NCI-H2107 (cell line): Measurements from ENCODE around the gene TEX101.
"Not testable (repeated sequence)": the region's sequence is repeated elsewhere in the genome, so short reads cannot be mapped to it uniquely, and the experiment has no call there.

Experiments used
- DNase-seq: peaks from one replicate; lab custom pipeline; 2025; lab: John Stamatoyannopoulos, UW

TEX101 gene

DNA sequence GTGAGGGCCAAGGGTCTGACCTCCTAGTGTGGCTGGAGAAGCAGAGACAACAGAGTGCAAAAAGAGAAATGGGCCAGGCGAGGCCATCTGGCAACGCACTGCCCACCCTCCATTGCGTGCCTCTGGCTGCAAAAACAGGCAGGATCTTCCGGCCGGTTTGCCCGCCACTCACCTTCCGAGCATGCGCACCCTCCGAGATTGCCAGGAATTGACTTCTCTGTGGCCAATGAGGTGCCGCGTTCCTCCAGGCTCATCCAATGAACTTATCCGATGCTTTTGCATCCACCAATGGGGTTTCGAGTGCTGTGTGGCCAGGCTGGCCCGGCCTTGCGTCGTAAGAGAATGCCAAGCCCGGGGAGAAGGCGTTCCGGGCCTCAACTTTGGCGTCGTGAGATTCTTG is at the start of gene TEX101:
TSS of gene TEX101 (plus strand) at position 337 of the 400 bp plus-strand sequence. CDS start 1,030 bp downstream, outside the sequence.
- DNase-seq: no peak

DNA sequence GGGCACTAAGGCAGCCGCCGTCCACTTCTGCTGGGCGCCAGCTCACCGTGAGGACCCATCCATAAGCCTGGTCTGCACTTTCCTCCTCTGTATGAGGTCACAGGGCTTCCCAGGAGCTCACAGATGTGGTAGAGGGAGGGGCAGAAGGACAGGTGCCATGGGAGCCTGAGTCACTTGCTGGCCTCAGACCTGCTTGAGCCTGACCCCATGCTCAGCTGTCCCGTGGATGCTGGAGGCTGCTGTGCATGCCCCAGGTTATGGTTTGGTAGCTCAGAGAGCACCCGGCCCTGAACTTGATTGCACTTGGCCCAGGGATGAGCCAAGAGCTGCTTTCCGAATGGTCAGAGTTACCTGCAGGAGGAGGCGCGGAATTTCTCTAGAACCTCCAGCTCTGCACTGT is 49.0 kb upstream of the TEX101 start:
- not testable (repeated sequence) for DNase-seq

DNA sequence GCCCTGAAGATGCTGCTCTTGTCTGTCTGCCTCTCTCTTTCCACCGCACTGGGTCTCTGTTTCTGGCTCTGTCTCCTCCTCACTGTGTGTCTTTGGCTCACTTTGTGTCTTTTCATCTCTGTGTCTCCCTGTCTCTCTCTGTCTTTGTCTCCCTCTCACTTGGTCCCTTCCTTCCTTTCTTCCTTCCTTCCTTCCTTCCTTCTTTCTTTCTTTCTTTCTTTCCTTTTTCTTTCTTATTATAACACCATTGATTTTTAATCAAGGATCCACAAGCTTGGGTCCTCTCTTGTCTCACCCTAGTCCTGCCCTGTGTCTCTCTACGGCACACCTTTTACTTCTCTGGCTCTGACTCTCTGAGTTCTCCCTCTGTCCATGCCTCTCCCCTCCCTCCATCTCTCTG is 46.9 kb upstream of the TEX101 start:
- DNase-seq: no peak

- DNase-seq: not testable (repeated sequence)
Measured at GRCh38 chr19:43368897-43369296, 45.8 kb upstream of the TEX101 start.

DNA sequence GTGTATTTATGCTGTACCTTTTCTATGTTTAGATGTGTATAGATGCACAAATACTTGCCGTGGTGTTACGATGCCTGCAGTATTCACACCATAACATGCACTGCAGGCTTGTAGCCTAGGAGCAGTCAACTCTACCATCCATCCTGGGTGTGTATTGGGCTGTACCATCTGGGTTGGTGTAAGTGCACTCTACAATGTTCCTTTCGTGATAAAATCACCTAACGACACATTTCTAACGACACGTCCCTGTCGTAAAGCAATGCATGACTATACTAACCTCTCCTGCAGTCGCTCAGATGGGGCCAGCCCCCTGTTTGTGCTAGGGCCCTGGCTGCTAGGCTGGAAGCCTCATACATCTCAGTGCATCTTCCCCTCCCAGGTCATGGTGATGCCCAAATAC is 42.8 kb upstream of the TEX101 start:
- DNase-seq: no peak

DNA sequence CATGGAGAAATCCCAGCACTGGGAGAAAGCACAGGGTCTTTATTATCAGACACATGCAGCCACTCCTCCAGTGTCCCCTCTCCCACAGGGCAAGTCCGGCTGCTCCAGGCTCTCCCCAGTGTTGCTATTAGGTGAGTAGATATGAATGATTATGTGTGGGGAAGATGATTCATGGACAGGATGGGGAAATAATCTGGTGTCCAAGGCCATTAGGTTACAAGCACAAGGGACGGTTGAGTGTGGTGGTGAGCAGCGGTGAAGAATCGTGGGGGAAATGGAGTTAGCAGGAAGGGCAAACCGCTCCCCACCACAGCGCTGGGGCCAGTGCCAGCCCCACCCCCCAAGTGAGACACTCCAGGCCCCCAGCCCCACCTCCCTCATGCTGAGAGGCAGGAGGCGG is 42.2 kb upstream of the TEX101 start:
- no peak for DNase-seq

GRCh38 chr19:43377624-43378023 is 37.1 kb upstream of the TEX101 start:
- not testable (repeated sequence) for DNase-seq

DNA sequence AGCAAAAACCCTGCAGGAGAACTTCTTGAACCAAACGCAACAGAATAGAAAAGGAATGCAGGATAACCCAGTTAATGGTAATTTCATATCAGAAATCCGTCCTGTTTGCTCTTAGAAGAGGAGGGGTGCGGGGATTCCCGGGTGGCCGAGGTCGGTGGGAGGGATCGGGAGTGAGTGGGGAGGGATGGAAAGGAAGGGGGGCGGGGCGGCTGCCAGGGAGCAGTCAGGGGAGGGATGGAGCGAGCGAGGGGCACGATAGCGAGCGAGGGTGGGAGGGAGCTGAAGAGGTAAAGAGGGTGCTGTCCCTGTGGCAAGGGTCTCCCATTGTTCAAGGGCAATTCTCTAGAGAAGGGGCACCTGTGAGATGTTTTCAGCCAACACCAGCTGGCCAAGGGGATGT is 34.7 kb upstream of the TEX101 start:
- DNase-seq: no peak

- DNase-seq: no peak
Measured at GRCh38 chr19:43380771-43381386, 33.8 kb upstream of the TEX101 start.

GRCh38 chr19:43382586-43383216 is 32.0 kb upstream of the TEX101 start:
- not testable (repeated sequence) for DNase-seq

- not testable (repeated sequence) for DNase-seq
Measured at GRCh38 chr19:43383254-43383653, 31.4 kb upstream of the TEX101 start.

- not testable (repeated sequence) for DNase-seq
Measured at GRCh38 chr19:43383759-43384158, 30.9 kb upstream of the TEX101 start.

GRCh38 chr19:43390903-43391551 is 23.7 kb upstream of the TEX101 start:
- DNase-seq: peak; percentile 43

- not testable (repeated sequence) for DNase-seq
Measured at GRCh38 chr19:43391552-43391935, 23.1 kb upstream of the TEX101 start.

DNA sequence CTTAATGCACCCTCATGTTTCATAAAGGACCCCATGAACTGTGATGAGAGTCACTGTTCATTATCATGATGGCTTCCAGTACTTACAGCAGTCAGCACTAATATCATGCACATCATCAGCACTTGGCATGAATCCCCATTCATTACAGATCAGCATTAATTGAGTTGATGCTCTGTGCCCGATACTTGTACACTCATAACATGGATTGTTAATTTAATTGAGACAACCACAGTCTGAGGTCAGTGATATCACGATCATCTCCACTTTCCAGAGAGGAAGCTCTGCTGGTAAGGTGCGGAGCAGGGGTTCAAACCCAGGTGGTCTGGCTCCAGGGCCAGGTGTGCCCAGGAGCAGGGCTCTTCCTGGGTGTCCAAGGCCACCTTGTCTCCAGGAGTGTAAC is 21.2 kb upstream of the TEX101 start:
- not testable (repeated sequence) for DNase-seq

DNA sequence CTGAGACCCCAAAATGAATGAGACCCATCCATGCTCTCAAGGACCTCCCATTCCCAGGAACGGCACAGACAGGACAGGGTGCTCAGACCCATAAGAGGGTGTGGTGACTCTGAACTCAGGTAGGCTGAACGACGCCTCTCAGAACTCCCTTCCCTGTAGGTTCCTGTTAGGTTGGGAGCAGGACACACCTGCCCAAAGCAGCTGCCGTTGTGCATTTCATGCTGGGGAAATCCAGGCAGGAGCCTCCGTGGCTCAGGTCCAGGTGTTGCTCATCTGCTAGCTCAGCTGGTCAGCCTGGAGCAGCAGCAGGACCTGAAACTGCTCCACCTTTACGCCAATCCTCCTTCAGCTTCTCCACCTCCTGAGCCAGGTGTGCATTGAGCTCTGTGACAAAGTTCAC is 19.1 kb upstream of the TEX101 start:
- DNase-seq: no peak

- no peak for DNase-seq
Measured at GRCh38 chr19:43406297-43406696, 8.4 kb upstream of the TEX101 start.

- no peak for DNase-seq
Measured at GRCh38 chr19:43407416-43408005, 7.2 kb upstream of the TEX101 start.

GRCh38 chr19:43408043-43408442 is 6.6 kb upstream of the TEX101 start:
- DNase-seq: no peak

DNA sequence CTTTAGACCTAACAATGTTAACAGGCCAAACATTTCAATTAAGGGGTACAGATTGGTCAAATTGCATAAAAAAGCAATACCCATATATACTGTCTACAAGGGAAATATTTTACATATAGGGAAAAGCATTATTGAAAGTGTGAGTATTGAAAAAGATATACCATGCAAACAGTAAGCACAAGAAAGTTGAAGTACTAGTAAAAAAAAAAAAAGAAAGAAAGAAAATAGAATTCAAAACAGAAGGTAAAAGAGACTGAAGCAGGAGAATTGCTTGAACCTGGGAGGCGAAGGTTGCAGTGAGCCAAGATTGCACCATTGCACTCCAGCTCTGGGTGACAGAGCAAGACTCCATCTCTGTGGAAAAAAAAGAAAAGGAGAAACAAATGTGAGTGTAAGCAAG is 5.3 kb upstream of the TEX101 start:
- no peak for DNase-seq

GRCh38 chr19:43412441-43412840 is 2.2 kb upstream of the TEX101 start:
- no peak for DNase-seq

GRCh38 chr19:43416951-43417623 is 2.4 kb downstream of the TEX101 start:
- DNase-seq: no peak
